Hematopoietic multipotent progenitor cell treated with erythropoietin and hydrocortisone succinate and interleukin-3 and kit ligand, for 8 days (in vitro differentiated cells): ENCODE data around the gene PTH1R.

Experiments used
- DNase-seq: peaks from one replicate; pipeline ENCODE4 v3.0.0-alpha.2; 2015

The PTH1R gene

GRCh38 chr3:46877406-46878125, at the start of gene PTH1R:
Gene PTH1R, plus strand, starts transcription at chr3:46877721. Its CDS starts 5,839 bp downstream, at chr3:46883560.
- DNase-seq = no peak

GRCh38 chr3:46829699-46830208, 47.8 kb upstream of the PTH1R start:
- no peak for DNase-seq

GRCh38 chr3:46830801-46831200, 46.7 kb upstream of the PTH1R start:
- DNase-seq = no peak

GRCh38 chr3:46831316-46831715, 46.2 kb upstream of the PTH1R start:
- DNase-seq = no peak

- DNase-seq = no peak
These were observed 45.7 kb upstream of the PTH1R start for GRCh38 chr3:46831841-46832240.

- DNase-seq = no peak
These were observed 43.9 kb upstream of the PTH1R start for GRCh38 chr3:46833346-46834300.

- no peak for DNase-seq
These were observed 42.5 kb upstream of the PTH1R start for GRCh38 chr3:46835054-46835453.

GRCh38 chr3:46835491-46835890, 42.0 kb upstream of the PTH1R start:
- peak; percentile 38 for DNase-seq

- no peak for DNase-seq
These were observed 39.2 kb upstream of the PTH1R start for GRCh38 chr3:46838301-46838700.

- no peak for DNase-seq
These were observed 37.0 kb upstream of the PTH1R start for GRCh38 chr3:46840491-46840890.

- no peak for DNase-seq
These were observed 34.0 kb upstream of the PTH1R start for GRCh38 chr3:46843508-46843907.

GRCh38 chr3:46844397-46844796, 33.1 kb upstream of the PTH1R start:
- DNase-seq = no peak

GRCh38 chr3:46844881-46845312, 32.6 kb upstream of the PTH1R start:
- no peak for DNase-seq

GRCh38 chr3:46845397-46845859, 32.1 kb upstream of the PTH1R start:
- peak; percentile 5 for DNase-seq

GRCh38 chr3:46845860-46846623, 31.5 kb upstream of the PTH1R start:
- peak; percentile 37 for DNase-seq

GRCh38 chr3:46846624-46847542, 30.6 kb upstream of the PTH1R start:
- no peak for DNase-seq

- no peak for DNase-seq
These were observed 29.8 kb upstream of the PTH1R start for GRCh38 chr3:46847744-46848143.

- peak; percentile 41 for DNase-seq
These were observed 29.1 kb upstream of the PTH1R start for GRCh38 chr3:46848271-46849044.

- no peak for DNase-seq
These were observed 28.4 kb upstream of the PTH1R start for GRCh38 chr3:46849045-46849631.

- no peak for DNase-seq
These were observed 27.6 kb upstream of the PTH1R start for GRCh38 chr3:46849686-46850467.
